Neural cell (in vitro differentiated cells): ENCODE data around the gene DNAJC5.

Source experiments
- EP300 ChIP-seq: fragments of 450-650 bp; conservative IDR thresholded peaks from 2 replicates; pipeline ENCODE4 v1.6.1; 2014; ENCODE audit warnings: antibody characterized with exemption, mild to moderate bottlenecking, moderate library complexity; ENCODE audit not compliant: poor library complexity, severe bottlenecking
- EZH2 ChIP-seq: fragments of 200-600, 300-800 bp; shearing (Covaris generic), sonication (generic); IDR thresholded peaks from 2 replicates; pipeline ENCODE4 v1.6.1; 2014; ENCODE audit warnings: antibody characterized with exemption, low read length, borderline replicate concordance, mild to moderate bottlenecking; ENCODE audit not compliant: insufficient read depth, poor library complexity, severe bottlenecking
- POLR2AphosphoS5 ChIP-seq: IDR thresholded peaks from 2 replicates; pipeline ENCODE4 v1.6.1; 2012
- RAD21 ChIP-seq: fragments of 450-650 bp; conservative IDR thresholded peaks from 2 replicates; pipeline ENCODE4 v1.6.1; 2014; ENCODE audit warnings: antibody characterized with exemption, mild to moderate bottlenecking, moderate library complexity
- SMC3 ChIP-seq: fragments of 450-650 bp; conservative IDR thresholded peaks from 2 replicates; pipeline ENCODE4 v1.6.1; 2014; ENCODE audit warnings: antibody characterized with exemption, mild to moderate bottlenecking, moderate library complexity; ENCODE audit not compliant: poor library complexity
- TF ChIP-seq, protein P1 (sequence below): fragments of 450-650 bp; IDR thresholded peaks from 2 replicates; pipeline ENCODE4 v1.5.1; 2014; ENCODE audit warnings: antibody characterized with exemption, mild to moderate bottlenecking, moderate library complexity; ENCODE audit not compliant: poor library complexity, severe bottlenecking
- TF ChIP-seq, protein P2 (sequence below): IDR thresholded peaks from 2 replicates; pipeline ENCODE4 v1.6.1; 2012; ENCODE audit warnings: borderline replicate concordance

GRCh38 chr20:63894358-63895201, at the start of gene DNAJC5:
- no peak for TF ChIP-seq EZH2
- TF ChIP-seq POLR2AphosphoS5, result peak; percentile 73
- TF ChIP-seq, protein P1, sequence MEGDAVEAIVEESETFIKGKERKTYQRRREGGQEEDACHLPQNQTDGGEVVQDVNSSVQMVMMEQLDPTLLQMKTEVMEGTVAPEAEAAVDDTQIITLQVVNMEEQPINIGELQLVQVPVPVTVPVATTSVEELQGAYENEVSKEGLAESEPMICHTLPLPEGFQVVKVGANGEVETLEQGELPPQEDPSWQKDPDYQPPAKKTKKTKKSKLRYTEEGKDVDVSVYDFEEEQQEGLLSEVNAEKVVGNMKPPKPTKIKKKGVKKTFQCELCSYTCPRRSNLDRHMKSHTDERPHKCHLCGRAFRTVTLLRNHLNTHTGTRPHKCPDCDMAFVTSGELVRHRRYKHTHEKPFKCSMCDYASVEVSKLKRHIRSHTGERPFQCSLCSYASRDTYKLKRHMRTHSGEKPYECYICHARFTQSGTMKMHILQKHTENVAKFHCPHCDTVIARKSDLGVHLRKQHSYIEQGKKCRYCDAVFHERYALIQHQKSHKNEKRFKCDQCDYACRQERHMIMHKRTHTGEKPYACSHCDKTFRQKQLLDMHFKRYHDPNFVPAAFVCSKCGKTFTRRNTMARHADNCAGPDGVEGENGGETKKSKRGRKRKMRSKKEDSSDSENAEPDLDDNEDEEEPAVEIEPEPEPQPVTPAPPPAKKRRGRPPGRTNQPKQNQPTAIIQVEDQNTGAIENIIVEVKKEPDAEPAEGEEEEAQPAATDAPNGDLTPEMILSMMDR, result no peak
- peak; percentile 73 for TF ChIP-seq EP300
- no peak for TF ChIP-seq RAD21
- TF ChIP-seq, protein P2, sequence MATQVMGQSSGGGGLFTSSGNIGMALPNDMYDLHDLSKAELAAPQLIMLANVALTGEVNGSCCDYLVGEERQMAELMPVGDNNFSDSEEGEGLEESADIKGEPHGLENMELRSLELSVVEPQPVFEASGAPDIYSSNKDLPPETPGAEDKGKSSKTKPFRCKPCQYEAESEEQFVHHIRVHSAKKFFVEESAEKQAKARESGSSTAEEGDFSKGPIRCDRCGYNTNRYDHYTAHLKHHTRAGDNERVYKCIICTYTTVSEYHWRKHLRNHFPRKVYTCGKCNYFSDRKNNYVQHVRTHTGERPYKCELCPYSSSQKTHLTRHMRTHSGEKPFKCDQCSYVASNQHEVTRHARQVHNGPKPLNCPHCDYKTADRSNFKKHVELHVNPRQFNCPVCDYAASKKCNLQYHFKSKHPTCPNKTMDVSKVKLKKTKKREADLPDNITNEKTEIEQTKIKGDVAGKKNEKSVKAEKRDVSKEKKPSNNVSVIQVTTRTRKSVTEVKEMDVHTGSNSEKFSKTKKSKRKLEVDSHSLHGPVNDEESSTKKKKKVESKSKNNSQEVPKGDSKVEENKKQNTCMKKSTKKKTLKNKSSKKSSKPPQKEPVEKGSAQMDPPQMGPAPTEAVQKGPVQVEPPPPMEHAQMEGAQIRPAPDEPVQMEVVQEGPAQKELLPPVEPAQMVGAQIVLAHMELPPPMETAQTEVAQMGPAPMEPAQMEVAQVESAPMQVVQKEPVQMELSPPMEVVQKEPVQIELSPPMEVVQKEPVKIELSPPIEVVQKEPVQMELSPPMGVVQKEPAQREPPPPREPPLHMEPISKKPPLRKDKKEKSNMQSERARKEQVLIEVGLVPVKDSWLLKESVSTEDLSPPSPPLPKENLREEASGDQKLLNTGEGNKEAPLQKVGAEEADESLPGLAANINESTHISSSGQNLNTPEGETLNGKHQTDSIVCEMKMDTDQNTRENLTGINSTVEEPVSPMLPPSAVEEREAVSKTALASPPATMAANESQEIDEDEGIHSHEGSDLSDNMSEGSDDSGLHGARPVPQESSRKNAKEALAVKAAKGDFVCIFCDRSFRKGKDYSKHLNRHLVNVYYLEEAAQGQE, result no peak
- TF ChIP-seq SMC3, result peak; percentile 29
